GM13976 (cell line): ENCODE results near the gene CDC42SE2.

Source experiments
- DNase-seq: peaks from one replicate; pipeline ENCODE4 v3.0.0; 2012; ENCODE audit warnings: low spot score
- CTCF ChIP-seq: IDR thresholded peaks from 2 replicates; pipeline ENCODE4 v1.5.1; 2012; ENCODE audit warnings: borderline replicate concordance, mild to moderate bottlenecking; ENCODE audit not compliant: insufficient read depth; ENCODE audit errors: extremely low read depth, missing control alignments, control extremely low read depth
- in situ Hi-C: fragments of 300-500 bp; cut with MboI; formaldehyde crosslinking; loops from one replicate; pipeline ENCODE4 v1.12.0; 2022; ENCODE audit warnings: low sequenced_read_pairs, mixed read lengths, inconsistent platforms; ENCODE audit not compliant: unreplicated experiment

CDC42SE2 gene

DNA sequence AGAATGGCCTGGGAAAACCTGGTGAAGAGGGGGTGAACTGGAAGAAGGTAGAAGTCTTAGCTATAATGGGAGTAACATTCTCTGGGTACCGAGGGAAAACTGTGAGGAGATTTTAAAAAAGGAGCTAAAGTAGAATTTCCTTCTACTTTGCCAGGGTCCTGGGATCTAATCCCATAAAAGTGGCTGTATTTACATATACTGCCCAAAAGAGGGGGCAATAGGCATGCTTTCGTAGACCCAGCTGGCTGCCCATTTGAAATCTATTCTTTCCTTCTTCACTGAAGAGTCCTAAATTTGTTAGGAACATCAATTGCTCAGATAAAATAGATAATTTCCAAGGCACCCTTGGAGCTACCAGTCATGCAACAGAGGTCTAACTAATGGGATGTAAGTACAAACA is 159.2 kb downstream of the CDC42SE2 start:
- in situ Hi-C loops, result loop anchor here (25.0 kb wide), 2 partner anchors 536 to 1311 kb away; no protein-coding TSS in a partner anchor
- DNase-seq, result no peak
- TF ChIP-seq CTCF, result peak; percentile 52

- in situ Hi-C loops, result loop anchor here (25.0 kb wide), 1 partner anchor 586 kb away; the partner anchor contains the start of gene ACSL6
- TF ChIP-seq CTCF, result no peak
- no peak for DNase-seq
Observed at GRCh38 chr5:131426011-131426410, 162.2 kb downstream of the CDC42SE2 start.

DNA sequence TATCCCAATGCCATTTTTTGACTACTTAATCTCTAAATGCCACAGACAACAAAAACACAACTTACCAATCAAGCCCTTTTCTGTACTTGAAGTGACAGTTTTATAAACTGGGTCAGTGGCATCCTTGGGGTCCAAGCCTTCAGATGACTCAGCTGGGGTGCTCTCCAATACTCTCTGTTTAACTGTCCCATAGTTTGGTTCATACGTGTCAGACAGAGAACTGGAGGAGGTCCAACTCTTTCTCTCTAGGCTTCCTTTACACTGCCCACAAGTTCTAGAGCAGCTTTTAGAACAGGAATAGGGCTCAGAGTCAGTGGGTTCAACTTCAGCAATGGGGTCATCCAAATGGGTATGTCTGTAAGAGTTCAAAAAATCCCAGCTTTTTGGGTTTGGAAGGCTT is 166.9 kb downstream of the CDC42SE2 start:
- DNase-seq, result no peak
- in situ Hi-C loops, result loop anchor here (25.0 kb wide), 1 partner anchor 582 kb away; the partner anchor contains the start of gene ACSL6

DNA sequence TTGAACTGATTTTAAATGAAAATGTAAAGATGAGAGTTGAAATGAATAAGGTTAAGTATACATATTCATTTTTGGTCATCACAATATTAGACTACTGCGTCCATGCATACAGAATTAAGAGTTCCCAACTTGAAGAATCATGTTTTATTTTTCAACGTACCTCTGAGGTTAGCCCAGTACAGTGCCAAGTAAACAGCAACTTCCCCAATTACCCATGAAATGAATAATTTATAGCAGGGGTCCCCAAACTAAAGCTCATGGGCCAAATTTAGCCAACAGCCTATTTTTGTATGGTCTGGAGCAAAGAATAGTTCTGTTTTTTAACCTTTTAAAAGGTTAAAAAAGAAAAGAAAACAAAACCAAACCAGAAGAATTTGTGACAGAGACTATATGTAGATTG is 167.9 kb downstream of the CDC42SE2 start:
- no peak for TF ChIP-seq CTCF
- DNase-seq, result no peak
- in situ Hi-C loops, result loop anchor here (25.0 kb wide), 1 partner anchor 581 kb away; the partner anchor contains the start of gene ACSL6

More for the DNA sequence above, 166.9 kb downstream of the CDC42SE2 start:
- TF ChIP-seq CTCF, result no peak

- no peak for DNase-seq
- in situ Hi-C loops, result loop anchor here (25.0 kb wide), 1 partner anchor 579 kb away; the partner anchor contains the start of gene ACSL6
- TF ChIP-seq CTCF, result no peak
Observed at GRCh38 chr5:131433109-131433508, 169.3 kb downstream of the CDC42SE2 start.

DNA sequence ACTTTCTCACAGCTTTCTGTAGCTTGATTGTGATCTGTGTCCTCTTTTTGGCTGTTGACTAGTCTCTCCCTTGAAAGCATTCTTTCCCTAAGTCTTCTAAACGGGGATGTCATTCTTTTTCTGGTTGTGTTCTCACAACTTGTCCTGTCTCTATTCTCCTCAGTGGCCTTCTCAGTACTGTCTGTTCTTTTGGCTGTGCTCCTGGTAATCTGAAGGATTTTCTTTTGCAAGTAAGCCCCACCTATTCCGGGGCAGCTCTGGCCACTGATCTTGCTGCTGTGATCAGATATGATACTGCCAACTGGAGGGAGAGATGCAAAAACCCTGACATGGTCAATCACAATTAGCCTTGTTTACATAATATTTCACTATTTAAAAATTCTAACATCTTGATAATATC is 172.2 kb downstream of the CDC42SE2 start:
- TF ChIP-seq CTCF, result no peak
- in situ Hi-C loops, result loop anchor here (25.0 kb wide), 1 partner anchor 576 kb away; the partner anchor contains the start of gene ACSL6
- DNase-seq, result no peak
